HEK293 (cell line): ENCODE data around the gene GMDS.

Source experiments
- GFI1B ChIP-seq: fragments of 450-650 bp; formaldehyde crosslinking; IDR thresholded peaks from 2 replicates; pipeline ENCODE4 v1.5.1; 2016; ENCODE audit warnings: missing biosample characterization, missing genetic modification characterization
- HOXD13 ChIP-seq: sonication (generic); formaldehyde crosslinking; IDR thresholded peaks from 2 replicates; pipeline ENCODE4 v1.8.0; 2022; ENCODE audit warnings: missing genetic modification reagents, borderline replicate concordance
- IKZF3 ChIP-seq: fragments of 450-650 bp; IDR thresholded peaks from 2 replicates; pipeline ENCODE4 v1.5.0; 2018; ENCODE audit warnings: missing biosample characterization, mild to moderate bottlenecking, missing genetic modification characterization, moderate library complexity
- KLF9 ChIP-seq: fragments of 450-650 bp; formaldehyde crosslinking; IDR thresholded peaks from 2 replicates; pipeline ENCODE4 v1.5.1; 2016; ENCODE audit warnings: missing biosample characterization, missing genetic modification characterization, low read depth
- MYNN ChIP-seq: fragments of 450-650 bp; formaldehyde crosslinking; IDR thresholded peaks from 2 replicates; pipeline ENCODE4 v1.5.1; 2016; ENCODE audit warnings: missing biosample characterization, missing genetic modification characterization, borderline replicate concordance
- PRDM2 ChIP-seq: fragments of 450-650 bp; formaldehyde crosslinking; IDR thresholded peaks from 2 replicates; pipeline ENCODE4 v1.5.1; 2016; ENCODE audit warnings: missing biosample characterization, missing genetic modification characterization, borderline replicate concordance
- RBAK ChIP-seq: fragments of 450-650 bp; formaldehyde crosslinking; IDR thresholded peaks from 2 replicates; pipeline ENCODE4 v1.5.1; 2016; ENCODE audit warnings: missing biosample characterization, missing genetic modification characterization
- TCF7L2 ChIP-seq: IDR thresholded peaks from 2 replicates; pipeline ENCODE4 v1.6.1; 2011; ENCODE audit warnings: low read depth, mild to moderate bottlenecking, inconsistent platforms, low read length, moderate library complexity, borderline replicate concordance
- TSHZ1 ChIP-seq: fragments of 450-650 bp; formaldehyde crosslinking; IDR thresholded peaks from 2 replicates; pipeline ENCODE4 v1.5.1; 2016; ENCODE audit warnings: missing biosample characterization, missing genetic modification characterization, borderline replicate concordance
- ZBTB1 ChIP-seq: fragments of 450-650 bp; formaldehyde crosslinking; IDR thresholded peaks from 2 replicates; pipeline ENCODE4 v1.5.1; 2016; ENCODE audit warnings: missing biosample characterization, missing genetic modification characterization
- ZBTB17 ChIP-seq: fragments of 450-650 bp; formaldehyde crosslinking; IDR thresholded peaks from 2 replicates; pipeline ENCODE4 v1.5.1; 2016; ENCODE audit warnings: missing biosample characterization, missing genetic modification characterization
- ZBTB21 ChIP-seq: fragments of 450-650 bp; formaldehyde crosslinking; IDR thresholded peaks from 2 replicates; pipeline ENCODE4 v1.5.1; 2017; ENCODE audit warnings: missing biosample characterization, missing genetic modification characterization
- ZBTB48 ChIP-seq: fragments of 450-650 bp; formaldehyde crosslinking; IDR thresholded peaks from 2 replicates; pipeline ENCODE4 v1.5.1; 2016; ENCODE audit warnings: missing biosample characterization, missing genetic modification characterization
- ZNF114 ChIP-seq: fragments of 450-650 bp; formaldehyde crosslinking; IDR thresholded peaks from 2 replicates; pipeline ENCODE4 v1.5.0; 2017; ENCODE audit warnings: missing biosample characterization, missing genetic modification characterization
- ZNF175 ChIP-seq: fragments of 450-650 bp; formaldehyde crosslinking; IDR thresholded peaks from 2 replicates; pipeline ENCODE4 v1.5.1; 2016; ENCODE audit warnings: missing biosample characterization, missing genetic modification characterization
- ZNF184 ChIP-seq: fragments of 450-650 bp; IDR thresholded peaks from 2 replicates; pipeline ENCODE4 v1.5.1; 2018; ENCODE audit warnings: missing biosample characterization, mild to moderate bottlenecking, missing genetic modification characterization
- ZNF292 ChIP-seq: fragments of 450-650 bp; formaldehyde crosslinking; IDR thresholded peaks from 2 replicates; pipeline ENCODE4 v1.5.1; 2016; ENCODE audit warnings: low read depth, missing biosample characterization, missing genetic modification characterization, borderline replicate concordance
- ZNF302 ChIP-seq: fragments of 450-650 bp; formaldehyde crosslinking; IDR thresholded peaks from 2 replicates; pipeline ENCODE4 v1.5.1; 2016; ENCODE audit warnings: missing biosample characterization, missing genetic modification characterization, low read depth
- ZNF350 ChIP-seq: fragments of 450-650 bp; formaldehyde crosslinking; IDR thresholded peaks from 2 replicates; pipeline ENCODE4 v1.5.0; 2017; ENCODE audit warnings: missing biosample characterization, mild to moderate bottlenecking, missing genetic modification characterization
- ZNF514 ChIP-seq: fragments of 450-650 bp; formaldehyde crosslinking; IDR thresholded peaks from 2 replicates; pipeline ENCODE4 v1.5.1; 2016; ENCODE audit warnings: missing biosample characterization, missing genetic modification characterization
- ZNF585B ChIP-seq: fragments of 450-650 bp; formaldehyde crosslinking; IDR thresholded peaks from 2 replicates; pipeline ENCODE4 v1.5.1; 2016; ENCODE audit warnings: missing biosample characterization, missing genetic modification characterization
- ZNF610 ChIP-seq: fragments of 450-650 bp; formaldehyde crosslinking; IDR thresholded peaks from 2 replicates; pipeline ENCODE4 v1.5.1; 2016; ENCODE audit warnings: missing biosample characterization, missing genetic modification characterization, borderline replicate concordance
- ZNF629 ChIP-seq: fragments of 450-650 bp; formaldehyde crosslinking; IDR thresholded peaks from 2 replicates; pipeline ENCODE4 v1.5.1; 2017; ENCODE audit warnings: missing biosample characterization, missing genetic modification characterization
- ZNF792 ChIP-seq: fragments of 450-650 bp; formaldehyde crosslinking; IDR thresholded peaks from 2 replicates; pipeline ENCODE4 v1.5.1; 2016; ENCODE audit warnings: missing biosample characterization, missing genetic modification characterization
- ZNF830 ChIP-seq: fragments of 450-650 bp; IDR thresholded peaks from 2 replicates; pipeline ENCODE4 v1.5.0; 2018; ENCODE audit warnings: missing biosample characterization, missing genetic modification characterization, low read depth, mild to moderate bottlenecking, moderate library complexity
- ZSCAN30 ChIP-seq: fragments of 450-650 bp; IDR thresholded peaks from 2 replicates; pipeline ENCODE4 v1.5.1; 2018; ENCODE audit warnings: missing biosample characterization, mild to moderate bottlenecking, missing genetic modification characterization, moderate library complexity
- TF ChIP-seq, protein P1 (sequence below): fragments of 450-650 bp; IDR thresholded peaks from 2 replicates; pipeline ENCODE4 v1.5.1; 2018; ENCODE audit warnings: missing biosample characterization, mild to moderate bottlenecking, missing genetic modification characterization
- TF ChIP-seq, protein P2 (sequence below): fragments of 450-650 bp; formaldehyde crosslinking; IDR thresholded peaks from 2 replicates; pipeline ENCODE4 v1.5.1; 2016; ENCODE audit warnings: missing biosample characterization, missing genetic modification characterization, borderline replicate concordance

The GMDS gene

DNA sequence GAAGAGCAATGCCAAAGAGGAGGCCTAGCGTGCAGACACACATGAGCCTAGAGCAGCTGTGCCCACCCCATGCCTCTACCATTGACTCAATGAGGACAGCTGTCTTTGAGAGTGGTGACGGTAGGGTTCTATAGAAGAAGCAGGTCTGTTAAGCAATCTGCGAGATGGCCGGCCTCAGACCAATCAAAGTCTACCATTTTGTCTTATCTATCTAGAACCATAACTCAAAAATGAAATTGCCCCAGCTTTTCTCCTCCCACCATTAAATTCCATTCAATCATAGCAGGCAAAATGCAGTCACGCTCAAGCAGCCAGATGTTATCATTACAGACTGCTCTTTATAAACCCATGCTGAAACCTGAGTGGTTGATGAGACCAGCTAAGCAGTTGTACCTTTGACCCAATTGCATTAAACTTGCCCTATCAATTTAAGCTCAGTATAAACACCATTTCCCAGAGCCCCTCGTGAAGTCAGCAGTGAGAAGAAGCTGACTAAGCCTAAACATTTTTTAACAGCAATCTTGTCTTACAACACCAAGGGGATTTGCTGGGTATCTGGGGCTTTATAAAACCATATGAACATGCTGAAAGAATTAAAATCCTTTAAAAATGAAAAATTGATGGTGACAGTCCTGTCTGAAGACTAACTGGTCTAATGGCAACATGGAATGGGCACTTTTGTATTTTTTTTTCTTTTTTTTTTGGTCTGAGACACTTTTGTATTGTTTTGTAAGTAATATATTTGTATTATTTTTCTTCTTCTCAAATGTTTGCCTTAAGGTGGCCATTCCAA is 578.2 kb downstream of the GMDS start (continued):
- TF ChIP-seq, protein P1, sequence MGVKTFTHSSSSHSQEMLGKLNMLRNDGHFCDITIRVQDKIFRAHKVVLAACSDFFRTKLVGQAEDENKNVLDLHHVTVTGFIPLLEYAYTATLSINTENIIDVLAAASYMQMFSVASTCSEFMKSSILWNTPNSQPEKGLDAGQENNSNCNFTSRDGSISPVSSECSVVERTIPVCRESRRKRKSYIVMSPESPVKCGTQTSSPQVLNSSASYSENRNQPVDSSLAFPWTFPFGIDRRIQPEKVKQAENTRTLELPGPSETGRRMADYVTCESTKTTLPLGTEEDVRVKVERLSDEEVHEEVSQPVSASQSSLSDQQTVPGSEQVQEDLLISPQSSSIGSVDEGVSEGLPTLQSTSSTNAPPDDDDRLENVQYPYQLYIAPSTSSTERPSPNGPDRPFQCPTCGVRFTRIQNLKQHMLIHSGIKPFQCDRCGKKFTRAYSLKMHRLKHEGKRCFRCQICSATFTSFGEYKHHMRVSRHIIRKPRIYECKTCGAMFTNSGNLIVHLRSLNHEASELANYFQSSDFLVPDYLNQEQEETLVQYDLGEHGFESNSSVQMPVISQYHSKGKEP: peak; percentile 90
- no peak for TF ChIP-seq MYNN (tag by site-specific recombination)
- TF ChIP-seq ZNF184: 0 out of 2 replicates have a peak, but pooled peaks have one; percentile 35
- no peak for TF ChIP-seq ZBTB48 (tag by site-specific recombination)
- TF ChIP-seq, protein P2, sequence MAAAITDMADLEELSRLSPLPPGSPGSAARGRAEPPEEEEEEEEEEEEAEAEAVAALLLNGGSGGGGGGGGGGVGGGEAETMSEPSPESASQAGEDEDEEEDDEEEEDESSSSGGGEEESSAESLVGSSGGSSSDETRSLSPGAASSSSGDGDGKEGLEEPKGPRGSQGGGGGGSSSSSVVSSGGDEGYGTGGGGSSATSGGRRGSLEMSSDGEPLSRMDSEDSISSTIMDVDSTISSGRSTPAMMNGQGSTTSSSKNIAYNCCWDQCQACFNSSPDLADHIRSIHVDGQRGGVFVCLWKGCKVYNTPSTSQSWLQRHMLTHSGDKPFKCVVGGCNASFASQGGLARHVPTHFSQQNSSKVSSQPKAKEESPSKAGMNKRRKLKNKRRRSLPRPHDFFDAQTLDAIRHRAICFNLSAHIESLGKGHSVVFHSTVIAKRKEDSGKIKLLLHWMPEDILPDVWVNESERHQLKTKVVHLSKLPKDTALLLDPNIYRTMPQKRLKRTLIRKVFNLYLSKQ (tag by site-specific recombination): no peak
- peak; percentile 64 for TF ChIP-seq ZNF610 (tag by site-specific recombination)
- no peak for TF ChIP-seq ZNF292
- TF ChIP-seq ZSCAN30 (tag by site-specific recombination): peak; percentile 90
- TF ChIP-seq ZBTB21 (tag by site-specific recombination): peak; percentile 47; the same call in 1 of the 2 replicates
- peak; percentile 90 for TF ChIP-seq TCF7L2
- no peak for TF ChIP-seq PRDM2 (tag by site-specific recombination)
- peak; percentile 85 for TF ChIP-seq ZNF629
- TF ChIP-seq ZNF302: no peak
- no peak for TF ChIP-seq ZBTB1 (tag by site-specific recombination)
- TF ChIP-seq ZNF114: no peak
- no peak for TF ChIP-seq ZNF514 (tag by site-specific recombination)
- no peak for TF ChIP-seq RBAK (tag by site-specific recombination)
- peak; percentile 57 for TF ChIP-seq ZBTB17
- TF ChIP-seq ZNF585B (tag by site-specific recombination): no peak
- no peak for TF ChIP-seq ZNF792 (tag by site-specific recombination)
- peak; percentile 93 for TF ChIP-seq GFI1B (tag by site-specific recombination)
- TF ChIP-seq IKZF3 (tag by site-specific recombination): peak; percentile 93
- no peak for TF ChIP-seq ZNF350 (tag by site-specific recombination)
- TF ChIP-seq ZNF175 (tag by site-specific recombination): no peak
- TF ChIP-seq TSHZ1 (tag by site-specific recombination): peak; percentile 61; the same call in 1 of the 2 replicates
- no peak for TF ChIP-seq ZNF830 (tag by site-specific recombination)
- TF ChIP-seq HOXD13 (CRISPR knock-in tag): no peak
- TF ChIP-seq KLF9 (tag by site-specific recombination): no peak
